ENCODE measurements around the gene SDHAF2.
"Not testable (repeated sequence)": the region's sequence is repeated elsewhere in the genome, so short reads cannot be mapped to it uniquely, and the experiment has no call there.

Gene SDHAF2

GRCh38 chr11:61429691-61430582 is at the start of gene SDHAF2, which contains the start of gene CPSF7:
Gene SDHAF2, plus strand, starts transcription at chr11:61430124. Its CDS starts 23 bp downstream, at chr11:61430147.
Gene CPSF7, minus strand, starts transcription at chr11:61429975. Its CDS starts 740 bp downstream, at chr11:61429235.
- peak; percentile 97 for DNase-seq (ENCODE audit: low spot score)

DNA sequence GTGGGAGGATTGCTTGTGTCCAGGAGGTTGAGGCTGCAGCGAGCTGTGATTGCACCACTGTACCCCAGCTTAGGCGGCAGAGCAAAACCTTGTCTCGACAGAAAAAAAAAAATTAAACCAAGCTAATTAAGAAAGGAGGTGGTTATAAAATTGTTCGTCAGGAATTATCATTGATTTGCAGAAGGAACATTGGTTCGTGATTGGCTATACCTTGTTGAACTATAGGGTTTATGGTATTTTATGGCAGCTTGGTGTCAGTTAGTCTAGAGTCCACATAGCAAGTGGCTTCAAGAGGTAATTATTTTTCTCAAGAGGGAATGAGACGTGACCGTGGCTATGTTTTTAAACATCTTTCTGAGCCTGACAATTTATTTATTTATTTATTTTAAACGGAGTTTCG is 49.0 kb upstream of the SDHAF2 start:
- DNase-seq (ENCODE audit: low spot score) = no peak

GRCh38 chr11:61383859-61384258 is 46.1 kb upstream of the SDHAF2 start:
- not testable (repeated sequence) for DNase-seq (ENCODE audit: low spot score)

DNA sequence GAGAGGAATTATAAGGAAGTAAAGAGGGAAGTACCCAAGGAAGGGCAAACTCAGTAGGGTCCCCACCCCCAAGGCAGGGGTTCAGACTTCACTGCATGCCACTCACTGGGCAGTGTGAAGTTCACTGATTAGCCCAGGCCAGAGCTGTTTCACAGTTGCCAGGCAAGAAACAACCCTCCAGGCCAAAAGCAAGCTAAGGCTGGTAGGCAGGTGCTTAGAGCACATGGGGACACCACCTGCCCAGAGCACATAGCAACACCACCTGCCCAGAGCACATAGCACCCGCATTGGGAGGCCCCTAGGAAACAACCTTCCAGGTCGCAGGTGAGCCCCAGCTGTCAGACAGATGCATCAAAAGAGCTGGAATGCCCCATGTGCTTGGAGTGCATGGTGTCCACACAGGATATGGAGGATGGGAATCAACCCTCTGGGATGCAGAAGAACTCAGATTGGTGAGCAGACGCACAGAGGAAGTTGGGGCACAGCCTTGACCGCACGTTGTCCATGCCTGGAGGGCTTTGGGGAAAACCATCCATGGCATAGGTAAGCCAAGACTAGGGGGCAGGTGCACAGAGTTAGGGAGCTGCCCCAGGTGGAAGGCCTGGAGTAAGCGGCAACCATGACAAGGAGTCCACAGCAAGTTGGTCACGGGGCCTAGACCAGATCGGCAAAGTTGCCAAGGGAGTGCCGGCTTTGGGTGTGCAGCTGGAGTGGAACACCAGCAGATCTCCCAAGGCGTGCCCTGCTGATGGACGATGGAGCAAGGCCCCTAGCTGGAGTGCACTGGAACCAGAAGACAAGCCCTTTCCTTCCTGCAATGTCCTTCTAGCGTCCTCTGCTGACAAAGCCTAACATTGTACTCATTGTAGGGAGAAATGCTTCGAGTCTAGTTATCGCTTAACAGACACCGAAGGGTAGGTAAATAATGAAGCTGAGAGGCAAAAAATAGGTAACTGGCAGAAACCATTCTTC is 45.4 kb upstream of the SDHAF2 start:
- no peak for DNase-seq (ENCODE audit: low spot score)

GRCh38 chr11:61390161-61390560 is 39.8 kb upstream of the SDHAF2 start:
- no peak for DNase-seq (ENCODE audit: low spot score)

- peak; percentile 59 for DNase-seq (ENCODE audit: low spot score)
Measured at GRCh38 chr11:61392981-61393595, 36.8 kb upstream of the SDHAF2 start.

- no peak for DNase-seq (ENCODE audit: low spot score)
Measured at GRCh38 chr11:61401173-61401572, 28.8 kb upstream of the SDHAF2 start.

DNA sequence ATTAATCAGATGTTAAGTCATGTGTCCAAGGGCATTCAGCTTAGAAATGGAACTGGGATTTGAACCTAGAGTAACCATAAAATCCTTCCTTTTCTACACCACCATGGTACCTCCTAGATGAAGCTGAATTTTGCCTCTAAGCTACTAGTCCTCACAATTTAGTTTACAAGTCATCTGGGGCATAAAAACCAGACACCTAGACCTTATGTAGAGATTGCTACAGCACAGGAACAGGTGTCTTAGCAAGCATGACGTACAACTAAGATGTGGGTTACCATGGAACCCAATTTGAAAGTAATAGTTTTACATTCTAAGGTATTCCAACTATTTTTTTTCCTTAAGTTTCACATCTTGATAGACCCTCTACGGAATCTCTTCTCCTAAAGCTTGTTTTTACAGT is 28.4 kb upstream of the SDHAF2 start:
- no peak for DNase-seq (ENCODE audit: low spot score)

- no peak for DNase-seq (ENCODE audit: low spot score)
Measured at GRCh38 chr11:61403658-61404057, 26.3 kb upstream of the SDHAF2 start.

DNA sequence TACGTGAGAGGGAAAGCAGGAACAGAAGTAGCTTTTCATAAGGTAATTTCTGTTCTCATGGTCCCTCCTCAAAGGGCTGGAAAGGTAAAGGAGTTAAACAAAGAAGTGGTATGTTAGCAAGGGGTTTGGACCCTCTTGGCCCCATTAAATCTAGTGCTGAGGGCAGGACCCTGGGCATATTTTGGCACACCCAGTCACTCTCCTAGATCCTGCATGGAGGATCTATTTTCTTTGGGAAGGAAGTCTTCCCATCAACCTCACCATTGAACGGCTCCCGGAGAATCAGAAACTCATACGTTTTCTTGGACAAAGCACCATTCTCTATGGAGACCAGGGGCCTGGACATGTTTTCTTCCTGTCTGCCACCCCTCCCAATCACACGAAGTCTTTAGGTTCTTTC is 25.8 kb upstream of the SDHAF2 start:
- DNase-seq (ENCODE audit: low spot score) = no peak

GRCh38 chr11:61404641-61405040 is 25.3 kb upstream of the SDHAF2 start:
- no peak for DNase-seq (ENCODE audit: low spot score)

- no peak for DNase-seq (ENCODE audit: low spot score)
Measured at GRCh38 chr11:61406067-61406466, 23.9 kb upstream of the SDHAF2 start.

GRCh38 chr11:61406991-61407728 is 22.8 kb upstream of the SDHAF2 start:
- no peak for DNase-seq (ENCODE audit: low spot score)

GRCh38 chr11:61411589-61411988 is 18.3 kb upstream of the SDHAF2 start:
- no peak for DNase-seq (ENCODE audit: low spot score)

DNA sequence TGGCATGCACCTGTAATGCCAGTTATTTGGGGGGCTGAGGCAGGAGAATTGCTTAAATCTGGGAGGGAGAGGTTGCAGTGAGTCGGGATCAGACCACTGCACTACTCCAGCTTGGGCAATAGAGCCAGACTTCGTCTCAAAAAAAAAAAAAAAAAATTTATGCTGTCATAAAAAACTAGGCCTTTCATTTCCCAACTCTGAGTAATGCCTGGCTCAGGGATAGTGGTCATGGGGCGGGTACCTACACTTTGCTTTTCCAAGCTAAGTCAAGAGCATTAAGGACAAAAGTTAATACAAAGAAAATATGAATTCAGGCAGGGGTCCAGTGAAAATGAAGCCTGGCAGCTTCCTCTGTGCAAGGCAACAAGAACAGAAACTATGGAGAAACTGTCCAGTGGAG is 16.4 kb upstream of the SDHAF2 start:
- DNase-seq (ENCODE audit: low spot score) = no peak

GRCh38 chr11:61414547-61414946 is 15.4 kb upstream of the SDHAF2 start:
- no peak for DNase-seq (ENCODE audit: low spot score)

- no peak for DNase-seq (ENCODE audit: low spot score)
Measured at GRCh38 chr11:61415381-61415780, 14.5 kb upstream of the SDHAF2 start.

DNA sequence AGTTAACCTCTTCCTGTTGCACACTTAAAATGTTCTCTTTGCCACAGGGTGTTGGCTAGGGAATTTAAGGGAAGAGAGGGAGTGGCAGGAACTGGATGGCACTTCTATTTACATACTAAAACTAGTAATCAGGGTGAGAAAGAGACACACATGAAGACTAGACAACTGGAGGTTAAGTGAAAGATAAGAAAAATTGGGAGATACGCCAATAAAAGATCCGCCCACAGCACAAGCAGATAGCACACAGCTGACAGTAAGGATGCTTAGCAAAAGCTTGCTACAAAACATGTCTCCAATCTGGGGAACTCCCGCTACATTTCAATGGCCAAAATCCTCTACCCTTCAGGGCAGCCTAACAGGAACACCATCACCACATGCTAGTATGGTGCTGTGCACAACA is 13.0 kb upstream of the SDHAF2 start:
- no peak for DNase-seq (ENCODE audit: low spot score)

DNA sequence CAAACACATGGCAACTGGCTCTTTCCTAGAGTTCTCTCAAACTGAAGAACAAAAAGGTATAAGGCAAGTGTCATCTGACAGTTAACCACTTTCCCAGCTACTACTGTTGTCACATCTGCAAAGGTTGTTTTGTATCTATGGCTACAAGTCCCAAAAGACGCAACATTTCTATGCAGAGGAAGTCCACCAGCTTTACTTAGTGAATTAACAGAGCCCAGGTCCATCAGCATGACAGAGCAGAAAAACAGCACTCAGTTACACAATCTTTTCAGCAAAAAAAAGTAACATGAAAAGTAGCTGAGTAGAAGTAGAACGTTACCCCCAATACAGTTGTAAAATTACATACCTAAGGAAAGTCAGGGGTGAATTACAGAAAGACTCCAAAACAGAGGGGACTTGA is 12.3 kb upstream of the SDHAF2 start:
- no peak for DNase-seq (ENCODE audit: low spot score)

DNA sequence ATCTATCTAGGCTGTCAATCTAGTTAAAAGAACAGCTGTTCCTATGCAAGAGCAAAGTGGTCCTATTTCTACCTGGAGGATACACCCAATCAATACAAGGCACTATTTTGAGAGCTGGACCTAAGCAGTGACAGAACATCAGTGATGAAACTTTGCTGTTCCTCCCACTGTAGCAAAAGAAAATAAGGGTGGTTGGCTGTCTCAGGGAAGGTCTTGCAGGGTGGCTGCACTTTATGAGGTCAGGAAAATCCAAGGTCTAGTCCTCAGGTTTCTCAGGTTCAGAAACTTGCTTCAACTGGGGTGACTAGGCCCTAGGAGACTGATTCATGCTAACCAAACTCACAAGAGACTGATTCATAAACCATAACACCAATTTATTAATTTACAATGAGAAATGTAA is 11.8 kb upstream of the SDHAF2 start:
- no peak for DNase-seq (ENCODE audit: low spot score)

DNA sequence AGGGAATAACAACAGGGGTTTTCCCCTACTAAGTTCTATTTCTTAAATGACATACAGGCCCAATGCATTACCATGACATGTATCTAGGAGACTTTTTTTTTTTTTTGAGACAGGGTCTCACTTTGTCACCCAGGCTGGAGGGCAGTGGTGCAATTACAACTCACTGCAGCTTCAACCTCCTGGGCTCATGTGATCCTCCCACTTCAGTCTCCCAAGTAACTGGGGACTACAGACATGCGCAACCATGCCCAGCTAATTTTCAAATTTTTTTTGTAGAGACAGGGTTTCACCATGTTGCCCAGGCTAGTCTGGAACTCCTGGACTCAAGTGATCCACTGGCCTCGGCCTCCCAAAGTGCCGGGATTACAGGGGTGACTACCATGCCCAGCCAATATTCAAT is 7.7 kb upstream of the SDHAF2 start:
- no peak for DNase-seq (ENCODE audit: low spot score)

Measured in HuH-7.5 (cell line).